ENCODE results near the gene WIZ.

Gene WIZ

DNA sequence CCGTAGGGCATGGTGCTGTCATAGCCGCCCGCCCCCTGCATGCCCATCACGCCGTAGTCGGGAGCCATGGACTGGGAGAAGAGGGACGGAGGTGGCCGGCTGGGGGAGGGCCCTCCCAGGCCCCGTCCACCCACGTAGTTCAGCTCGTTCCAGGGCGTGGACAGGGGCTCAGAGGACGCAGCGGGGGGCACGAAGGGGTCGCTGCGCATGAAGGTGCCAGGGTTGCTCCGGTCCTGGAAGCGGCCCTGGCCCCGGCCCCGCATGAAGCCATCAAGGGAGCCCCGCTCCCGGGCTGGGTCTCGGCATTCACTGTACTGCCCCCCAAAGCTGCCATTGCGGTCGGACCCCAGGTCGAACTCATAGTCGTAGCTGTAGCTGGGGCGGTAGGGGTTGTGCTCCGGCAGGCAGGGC lies 76.9 kb downstream of the WIZ start:
- no peak overlapping the region for H3K4me3 ChIP-seq (replicated peaks; ENCODE audit: low read depth, low read length)
- H3K27me3 ChIP-seq (replicated peaks; ENCODE audit: control insufficient read depth, insufficient read depth, low read length): no peaks in the 10 kb centered on the region
- H3K36me3 ChIP-seq (ENCODE audit: control insufficient read depth, insufficient read depth, low read length): peaks cover 43% of the 10 kb centered on the region
- no peak for DNase-seq (ENCODE audit: extremely low read depth, insufficient read length)
- TF ChIP-seq, protein P1, sequence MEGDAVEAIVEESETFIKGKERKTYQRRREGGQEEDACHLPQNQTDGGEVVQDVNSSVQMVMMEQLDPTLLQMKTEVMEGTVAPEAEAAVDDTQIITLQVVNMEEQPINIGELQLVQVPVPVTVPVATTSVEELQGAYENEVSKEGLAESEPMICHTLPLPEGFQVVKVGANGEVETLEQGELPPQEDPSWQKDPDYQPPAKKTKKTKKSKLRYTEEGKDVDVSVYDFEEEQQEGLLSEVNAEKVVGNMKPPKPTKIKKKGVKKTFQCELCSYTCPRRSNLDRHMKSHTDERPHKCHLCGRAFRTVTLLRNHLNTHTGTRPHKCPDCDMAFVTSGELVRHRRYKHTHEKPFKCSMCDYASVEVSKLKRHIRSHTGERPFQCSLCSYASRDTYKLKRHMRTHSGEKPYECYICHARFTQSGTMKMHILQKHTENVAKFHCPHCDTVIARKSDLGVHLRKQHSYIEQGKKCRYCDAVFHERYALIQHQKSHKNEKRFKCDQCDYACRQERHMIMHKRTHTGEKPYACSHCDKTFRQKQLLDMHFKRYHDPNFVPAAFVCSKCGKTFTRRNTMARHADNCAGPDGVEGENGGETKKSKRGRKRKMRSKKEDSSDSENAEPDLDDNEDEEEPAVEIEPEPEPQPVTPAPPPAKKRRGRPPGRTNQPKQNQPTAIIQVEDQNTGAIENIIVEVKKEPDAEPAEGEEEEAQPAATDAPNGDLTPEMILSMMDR (IDR thresholded peaks at IDR 0.05; ENCODE audit: insufficient read depth, low read length, poor library complexity, severe bottlenecking): no peak

DNA sequence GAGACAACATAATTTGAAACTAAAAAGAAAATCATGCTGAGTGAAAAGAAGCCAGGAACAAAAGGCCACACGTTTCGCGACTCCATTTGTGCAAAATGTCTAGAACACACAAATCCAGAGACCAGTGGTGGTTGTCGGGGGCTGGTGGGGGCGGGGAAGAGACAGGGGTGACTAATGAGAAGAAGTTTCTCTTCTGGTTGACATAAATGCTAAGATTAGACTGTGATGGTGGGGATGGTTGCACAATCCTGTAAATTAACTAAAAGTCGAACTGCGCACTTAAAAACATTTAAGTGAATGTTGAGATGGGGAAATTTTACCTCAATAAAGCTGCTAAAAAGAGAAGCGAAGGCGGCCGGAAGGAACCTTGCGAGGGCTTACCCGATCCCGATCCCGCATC lies 77.3 kb downstream of the WIZ start:
- H3K36me3 ChIP-seq (ENCODE audit: control insufficient read depth, insufficient read depth, low read length): peaks cover 47% of the 10 kb centered on the region

DNA sequence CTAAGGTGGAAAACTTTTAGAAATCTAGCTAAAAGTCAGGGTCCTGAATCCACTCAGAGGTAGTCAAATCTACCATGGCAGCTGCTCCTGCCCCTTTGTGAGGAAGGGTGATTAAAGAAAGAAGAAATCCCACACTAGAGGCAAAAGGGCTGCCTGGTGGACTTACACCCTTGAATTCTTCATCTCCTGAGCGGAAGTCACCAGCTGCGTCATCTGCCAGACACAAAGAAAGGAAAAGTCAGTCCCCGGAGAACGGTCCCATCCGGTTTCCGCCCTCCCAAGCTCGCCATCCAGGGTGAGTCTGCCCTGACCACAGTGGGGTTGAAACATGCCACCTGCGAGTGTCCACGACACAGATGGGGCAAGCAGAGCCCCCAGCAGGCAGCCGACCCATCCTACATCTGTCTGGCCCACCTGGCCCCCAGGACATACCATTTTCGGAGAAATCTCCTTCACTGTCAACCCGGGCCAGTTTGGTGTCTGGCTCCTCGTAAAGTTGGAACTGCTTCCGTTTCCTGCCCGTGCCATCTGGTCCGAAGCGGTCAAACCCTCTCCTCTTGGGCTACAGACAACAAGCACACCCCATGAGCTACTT lies 77.9 kb downstream of the WIZ start:
- Histone ChIP-seq H3K27me3 (replicated peaks; ENCODE audit: control insufficient read depth, insufficient read depth, low read length) (no peaks in the 10 kb centered on the region), H3K4me3 (replicated peaks; ENCODE audit: low read depth, low read length) (no peak overlapping the region), H3K36me3 (ENCODE audit: control insufficient read depth, insufficient read depth, low read length) (peaks cover 47% of the 10 kb centered on the region)
- DNase-seq (ENCODE audit: extremely low read depth, insufficient read length): no peak
- TF ChIP-seq, protein P1 (IDR thresholded peaks at IDR 0.05; ENCODE audit: insufficient read depth, low read length, poor library complexity, severe bottlenecking): no peak

More for the DNA sequence above, 77.3 kb downstream of the WIZ start:
- DNase-seq (ENCODE audit: extremely low read depth, insufficient read length): no peak
- Histone ChIP-seq H3K4me3 (replicated peaks; ENCODE audit: low read depth, low read length) (no peak overlapping the region), H3K27me3 (replicated peaks; ENCODE audit: control insufficient read depth, insufficient read depth, low read length) (no peaks in the 10 kb centered on the region)
- TF ChIP-seq, protein P1 (IDR thresholded peaks at IDR 0.05; ENCODE audit: insufficient read depth, low read length, poor library complexity, severe bottlenecking): no peak

GRCh38 chr19:15371119-15371518 lies 78.6 kb downstream of the WIZ start:
- Histone ChIP-seq H3K27me3 (replicated peaks; ENCODE audit: control insufficient read depth, insufficient read depth, low read length) (no peaks in the 10 kb centered on the region), H3K36me3 (ENCODE audit: control insufficient read depth, insufficient read depth, low read length) (peaks cover 47% of the 10 kb centered on the region), H3K4me3 (replicated peaks; ENCODE audit: low read depth, low read length) (no peak overlapping the region)
- TF ChIP-seq, protein P1 (IDR thresholded peaks at IDR 0.05; ENCODE audit: insufficient read depth, low read length, poor library complexity, severe bottlenecking): no peak
- DNase-seq (ENCODE audit: extremely low read depth, insufficient read length): no peak

All from GM06990 (cell line).